GM10248 (cell line): ENCODE data around the gene HMCN1.
"Not testable (repeated sequence)": the region's sequence is repeated elsewhere in the genome, so short reads cannot be mapped to it uniquely, and the experiment has no call there.

Experiments used
- CTCF ChIA-PET: fragments of 300-600 bp; sonication (Branson Sonifier 250); formaldehyde crosslinking; extraction: SDS; loops from one replicate; lab custom pipeline; 2021; ENCODE audit warnings: antibody characterized with exemption; lab: Yijun Ruan, JAX
- POLR2A ChIA-PET: fragments of 350-650 bp; sonication (Branson Sonifier 250); formaldehyde crosslinking; extraction: SDS; loops from one replicate; lab custom pipeline; 2020; ENCODE audit warnings: antibody characterized with exemption; lab: Yijun Ruan, JAX
- DNase-seq: peaks from one replicate; pipeline ENCODE4 v3.0.0; 2012; ENCODE audit errors: extremely low spot score
- CTCF ChIP-seq: IDR thresholded peaks from 2 replicates; pipeline ENCODE4 v1.5.1; 2012; ENCODE audit warnings: mild to moderate bottlenecking, low read depth; ENCODE audit errors: extremely low read depth, missing control alignments, control extremely low read depth

The HMCN1 gene

GRCh38 chr1:186152620-186153239 lies 418.5 kb downstream of the HMCN1 start:
- CTCF ChIA-PET = no interaction called here
- POLR2A ChIA-PET = no interaction called here
- no peak for DNase-seq
- no peak for TF ChIP-seq CTCF

- ChIA-PET CTCF (interaction anchor here (1.4 to 1.5 kb wide), 2 partner anchors 17 to 51 kb away, joined by 3 to 4 read pairs; no protein-coding TSS in a partner anchor), POLR2A (no interaction called here)
- no peak for DNase-seq
- TF ChIP-seq CTCF = no peak
Measured at GRCh38 chr1:186154651-186155050, 420.5 kb downstream of the HMCN1 start.

GRCh38 chr1:186155594-186155993 lies 421.4 kb downstream of the HMCN1 start:
- peak; percentile 19 for DNase-seq
- peak; percentile 48 for TF ChIP-seq CTCF
- ChIA-PET CTCF (interaction anchor here (1.2 to 1.7 kb wide), 5 partner anchors 16 to 50 kb away, joined by 3 to 4 read pairs (median 3); no protein-coding TSS in a partner anchor), POLR2A (no interaction called here)

- DNase-seq, POLR2A ChIA-PET, CTCF ChIA-PET: not testable (repeated sequence)
Measured at GRCh38 chr1:186162895-186163294, 428.7 kb downstream of the HMCN1 start.

GRCh38 chr1:186164773-186165172 lies 430.6 kb downstream of the HMCN1 start:
- DNase-seq = no peak
- ChIA-PET CTCF (no interaction called here), POLR2A (no interaction called here)
- no peak for TF ChIP-seq CTCF

- CTCF ChIA-PET = no interaction called here
- DNase-seq = no peak
- TF ChIP-seq CTCF = no peak
- POLR2A ChIA-PET = no interaction called here
Measured at GRCh38 chr1:186165303-186165702, 431.1 kb downstream of the HMCN1 start.

- no peak for DNase-seq
- no peak for TF ChIP-seq CTCF
- ChIA-PET POLR2A (no interaction called here), CTCF (interaction anchor here (1.4 kb wide), 1 partner anchor 13 kb away, joined by 3 read pairs; no protein-coding TSS in a partner anchor)
Measured at GRCh38 chr1:186167096-186167668, 433.0 kb downstream of the HMCN1 start.
